ENCODE measurements around the gene ACOX3.

The ACOX3 gene

GRCh38 chr4:8467016-8467415, 26.5 kb upstream of the ACOX3 start:
- DNase-seq (ENCODE audit: low spot score) = no peak

- no peak for DNase-seq (ENCODE audit: low spot score)
Measured at GRCh38 chr4:8465615-8466611, 25.4 kb upstream of the ACOX3 start.

DNA sequence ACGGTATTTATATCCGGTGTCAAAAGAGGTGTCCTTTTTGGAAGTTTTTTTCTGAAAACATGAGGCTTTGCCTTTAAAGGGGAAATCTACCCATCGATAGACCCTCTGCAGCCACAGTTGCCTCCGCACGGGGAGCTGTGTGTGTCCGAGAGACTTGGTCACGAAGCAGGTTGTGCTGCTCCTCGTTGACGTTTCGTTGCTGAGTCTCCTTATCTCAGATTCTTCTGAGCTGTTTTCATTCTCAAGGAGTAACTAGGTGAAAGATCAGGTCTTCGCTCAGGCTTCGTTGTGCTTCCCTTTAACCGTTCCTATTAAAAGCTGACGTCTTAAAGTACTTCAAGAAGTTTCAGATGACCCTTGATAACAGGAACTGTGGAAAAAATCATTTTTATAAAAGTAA, 23.9 kb upstream of the ACOX3 start:
- no peak for DNase-seq (ENCODE audit: low spot score)

DNA sequence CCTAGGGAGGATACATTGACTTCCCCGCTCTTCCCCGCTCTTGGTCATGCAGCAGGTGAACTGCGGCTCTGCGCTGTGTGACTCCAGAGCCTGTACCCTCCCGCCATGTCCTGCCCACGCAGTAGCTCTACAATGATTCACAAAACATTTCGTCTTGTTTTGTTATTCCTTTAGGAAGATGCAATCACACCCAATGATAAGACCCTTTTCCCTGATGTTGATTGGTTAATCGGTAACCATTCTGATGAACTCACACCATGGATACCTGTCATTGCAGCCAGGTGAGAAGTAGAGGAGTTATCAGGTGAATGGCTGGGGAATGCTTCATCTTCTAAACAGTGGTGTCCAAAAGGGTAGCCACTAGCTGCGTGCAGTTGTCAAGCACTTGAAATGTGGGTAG, 23.3 kb upstream of the ACOX3 start:
- DNase-seq (ENCODE audit: low spot score) = no peak

DNA sequence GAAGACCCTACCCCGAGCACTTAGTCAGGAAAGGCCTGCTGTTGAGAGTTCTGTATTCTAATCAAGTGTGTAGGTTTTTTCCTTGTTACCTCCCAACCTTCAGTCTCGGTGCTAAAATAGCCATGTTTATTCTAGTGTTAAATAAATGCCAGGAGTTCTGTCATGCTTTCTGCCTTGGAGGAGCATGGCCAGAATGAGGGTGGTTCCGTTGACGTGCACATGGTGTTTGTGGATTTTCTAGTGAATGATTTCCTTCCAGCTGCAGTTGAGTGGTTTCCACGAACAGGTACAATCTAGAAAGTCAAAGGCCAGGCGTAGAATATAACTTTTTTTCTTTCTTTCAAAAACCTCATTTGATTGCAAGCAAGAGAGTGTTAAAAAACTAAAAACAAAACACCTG, 21.1 kb upstream of the ACOX3 start:
- no peak for DNase-seq (ENCODE audit: low spot score)

GRCh38 chr4:8461086-8461485, 20.6 kb upstream of the ACOX3 start:
- DNase-seq (ENCODE audit: low spot score) = no peak

GRCh38 chr4:8459867-8460445, 19.4 kb upstream of the ACOX3 start:
- no peak for DNase-seq (ENCODE audit: low spot score)

DNA sequence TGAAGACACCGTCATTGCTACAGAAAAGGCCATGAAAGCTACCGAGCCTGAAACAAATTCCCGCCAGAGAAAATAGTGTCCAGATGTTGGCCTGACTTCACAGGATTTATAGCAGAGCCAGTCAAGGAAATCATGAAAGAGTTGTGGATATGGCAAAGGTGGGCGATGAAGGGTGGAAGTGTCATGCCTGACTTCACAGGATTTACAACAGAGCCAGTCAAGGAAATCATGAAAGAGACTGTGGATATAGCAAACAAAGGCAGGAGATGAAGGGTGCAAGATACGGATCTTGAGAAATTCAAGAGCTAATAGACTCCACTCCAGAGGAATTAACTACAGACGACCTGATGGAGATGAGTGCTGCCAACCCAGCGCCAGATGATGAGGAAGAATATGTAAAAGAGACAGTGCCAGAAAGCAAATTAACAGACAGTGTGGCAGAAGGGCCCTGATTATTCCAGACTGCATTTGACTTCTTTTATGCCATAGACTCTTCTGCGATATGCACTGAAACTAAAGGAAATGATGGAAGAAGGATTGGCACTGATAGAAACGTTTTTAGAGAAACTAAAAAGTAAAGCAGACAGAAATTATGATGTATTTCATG, 17.2 kb upstream of the ACOX3 start:
- DNase-seq (ENCODE audit: low spot score) = no peak

DNA sequence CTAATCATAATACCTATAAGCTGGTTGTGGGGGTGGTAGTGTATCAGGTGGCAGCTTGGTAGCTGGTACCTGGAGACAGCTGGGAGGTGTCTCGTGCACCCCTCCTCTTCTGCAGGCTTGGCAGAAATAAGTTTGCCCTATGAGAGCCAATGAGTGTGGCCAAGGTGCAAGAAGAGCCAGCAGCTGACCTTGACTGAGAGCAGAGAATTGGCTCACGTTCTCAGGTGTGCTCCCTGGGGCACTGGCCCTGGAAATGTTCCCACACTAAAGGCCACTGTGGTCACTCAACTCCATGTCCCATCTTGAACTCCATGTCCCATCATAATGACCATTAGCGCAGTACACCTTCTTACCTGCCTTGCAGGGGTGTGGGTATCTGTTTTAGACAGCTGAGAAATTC, 13.4 kb upstream of the ACOX3 start:
- no peak for DNase-seq (ENCODE audit: low spot score)

GRCh38 chr4:8451440-8452182, 11.1 kb upstream of the ACOX3 start:
- no peak for DNase-seq (ENCODE audit: low spot score)

GRCh38 chr4:8446122-8446521, 5.6 kb upstream of the ACOX3 start:
- DNase-seq (ENCODE audit: low spot score) = no peak

DNA sequence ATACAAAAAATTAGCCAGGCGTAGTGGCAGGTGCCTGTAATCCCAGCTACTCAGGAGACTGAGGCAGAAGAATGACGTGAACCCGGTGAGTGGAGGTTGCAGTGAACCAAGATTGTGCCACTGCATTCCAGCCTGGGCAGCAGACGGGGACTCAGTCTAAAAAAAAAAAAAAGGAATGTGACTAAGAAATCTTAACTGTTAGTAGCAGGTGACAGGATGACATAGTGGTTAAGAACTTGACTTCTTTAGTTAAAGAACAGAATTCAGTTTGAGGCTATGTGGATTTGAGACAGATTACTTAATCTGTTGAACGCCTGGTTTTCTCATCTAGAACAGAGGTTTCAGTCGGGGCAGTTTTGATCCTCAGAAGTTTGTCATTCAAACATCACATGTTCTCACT, 3.3 kb upstream of the ACOX3 start:
- no peak for DNase-seq (ENCODE audit: low spot score)

- DNase-seq (ENCODE audit: low spot score) = no peak
Measured at GRCh38 chr4:8442596-8443358, 2.3 kb upstream of the ACOX3 start.

DNA sequence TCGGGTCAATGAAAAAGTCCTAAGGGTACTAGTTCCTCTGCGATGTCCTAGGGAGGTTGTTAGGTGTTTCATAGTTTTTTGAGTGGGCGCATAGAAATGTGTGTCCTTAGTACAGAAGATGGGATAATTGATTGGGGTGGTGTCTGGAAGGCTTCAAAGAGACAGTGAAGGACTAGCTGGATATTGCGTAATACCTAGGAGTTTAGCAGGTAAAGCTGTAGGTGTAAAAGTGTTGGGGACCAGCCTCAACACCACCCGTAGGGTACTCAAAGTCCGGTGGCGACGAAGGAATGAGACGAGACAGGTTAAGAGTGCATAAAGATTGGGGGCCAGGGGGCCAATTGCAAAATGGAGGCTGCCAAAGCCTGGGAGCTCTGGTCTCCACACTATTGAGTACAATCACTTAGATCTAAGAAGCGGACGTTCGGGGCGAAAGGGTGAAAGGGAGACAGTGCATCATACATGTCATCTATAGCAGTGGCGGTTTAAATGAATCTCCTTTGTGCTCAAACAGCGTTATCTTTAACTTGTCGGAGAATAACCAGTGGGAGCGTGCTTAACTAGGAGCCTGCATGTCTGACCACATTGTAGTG, 1.1 kb upstream of the ACOX3 start:
- DNase-seq (ENCODE audit: low spot score) = no peak

GRCh38 chr4:8439914-8440491, 520 bp downstream of the ACOX3 start:
- no peak for DNase-seq (ENCODE audit: low spot score)

DNA sequence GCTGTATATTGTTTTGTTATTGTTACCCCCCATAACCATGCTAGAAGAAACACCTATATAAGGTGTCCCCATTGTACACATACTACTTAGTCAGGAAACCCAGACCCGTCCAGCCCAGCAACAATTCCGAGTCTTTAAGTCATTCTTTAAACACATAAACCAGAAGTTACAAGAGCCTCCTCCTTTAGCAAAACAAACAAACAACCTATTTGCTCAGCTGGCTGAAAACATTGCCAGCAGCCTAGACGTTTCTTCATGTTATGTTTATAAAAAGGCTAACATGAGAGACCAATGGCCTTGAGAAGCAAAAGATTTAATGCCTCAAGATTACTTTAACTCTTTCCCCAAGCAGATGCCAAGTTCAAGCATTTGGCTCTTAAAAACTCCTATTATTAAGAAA, 1.4 kb downstream of the ACOX3 start:
- DNase-seq (ENCODE audit: low spot score) = no peak

DNA sequence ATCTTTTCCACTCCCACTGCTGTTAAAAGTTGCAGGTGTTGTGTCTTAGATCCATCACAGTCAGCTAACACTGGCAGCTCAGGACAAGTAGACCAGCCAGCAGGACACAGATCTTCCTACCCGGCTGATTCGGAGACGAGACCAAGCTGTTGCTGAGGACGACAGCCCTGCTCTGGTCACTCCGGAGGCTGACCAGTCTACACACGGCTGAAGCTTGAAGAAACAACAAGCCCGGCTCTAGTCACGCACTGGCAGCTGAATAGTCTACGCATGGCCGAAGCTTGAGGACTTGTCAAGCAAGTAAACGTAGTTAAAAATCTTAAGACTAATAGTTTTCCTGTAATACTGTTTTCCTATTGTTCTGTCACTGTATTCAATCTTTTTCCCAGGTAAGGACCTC, 1.8 kb downstream of the ACOX3 start:
- DNase-seq (ENCODE audit: low spot score) = no peak

DNA sequence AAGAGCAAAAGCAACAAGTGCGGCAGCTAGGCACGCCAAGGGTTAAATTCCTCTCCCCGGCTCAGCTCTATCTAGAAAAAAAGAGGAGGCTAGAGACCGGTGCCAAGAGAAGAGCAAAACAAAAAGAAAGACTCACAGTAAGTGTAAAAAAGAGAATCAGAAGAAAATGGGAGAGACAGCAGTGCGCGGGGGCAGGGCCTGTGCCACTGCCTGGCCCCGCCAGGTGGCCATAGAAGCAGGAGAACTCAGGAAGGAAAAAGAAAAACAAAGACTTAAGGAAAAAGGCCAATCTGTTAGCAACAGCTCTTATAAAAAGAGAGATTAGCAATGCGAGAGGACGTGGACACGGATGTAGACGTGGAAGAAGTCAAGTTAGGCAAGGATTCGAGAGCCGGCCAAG, 3.2 kb downstream of the ACOX3 start:
- no peak for DNase-seq (ENCODE audit: low spot score)

- DNase-seq (ENCODE audit: low spot score) = no peak
Measured at GRCh38 chr4:8435656-8436121, 4.8 kb downstream of the ACOX3 start.

DNA sequence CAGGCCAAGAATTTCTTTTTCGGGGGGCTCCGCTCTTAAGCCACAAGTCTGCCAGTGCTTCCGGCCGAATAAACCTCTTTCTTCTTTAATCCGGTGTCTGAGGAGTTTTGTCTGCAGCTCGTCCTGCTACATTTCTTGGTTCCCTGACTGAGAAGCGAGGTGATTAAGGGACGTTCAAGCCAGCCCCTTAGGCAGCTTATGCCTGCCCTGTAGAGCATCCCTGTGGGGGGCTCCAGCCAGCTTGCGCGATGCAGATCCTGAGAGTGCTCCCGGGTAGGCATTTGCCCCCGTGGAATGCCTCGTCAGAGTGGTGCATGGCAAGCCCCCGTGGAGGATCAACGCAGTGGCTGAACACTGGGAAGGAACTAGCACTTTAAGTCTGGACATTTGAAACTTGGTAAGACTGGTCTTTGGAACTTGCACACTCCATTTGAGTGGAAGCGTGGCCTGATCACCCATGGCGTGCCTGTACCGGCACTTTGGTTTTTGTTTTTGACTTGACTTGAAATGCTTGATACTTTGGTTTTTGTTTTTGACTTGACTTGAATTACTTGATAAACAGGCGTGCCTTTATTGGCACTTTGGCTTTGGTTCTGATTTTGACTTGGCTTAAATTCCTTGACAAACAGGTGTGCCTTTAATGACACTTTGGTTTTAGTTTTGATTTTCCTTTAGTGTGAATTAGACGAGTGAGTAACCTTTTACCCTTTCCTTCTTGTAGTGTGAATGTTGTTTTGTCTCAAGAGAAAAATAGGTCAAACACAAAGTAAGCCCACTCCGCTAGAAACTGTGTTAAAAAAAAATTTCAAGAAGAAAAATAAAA, 6.1 kb downstream of the ACOX3 start:
- DNase-seq (ENCODE audit: low spot score) = no peak
